ENCODE measurements around the gene ROCK2.
"Not testable (repeated sequence)": the region's sequence is repeated elsewhere in the genome, so short reads cannot be mapped to it uniquely, and the experiment has no call there.

ROCK2 gene

GRCh38 chr2:11270891-11271290, 73.5 kb downstream of the ROCK2 start:
- H3K27ac Mint-ChIP-seq = no peak overlapping the region
- peaks cover 30% of the 10 kb centered on the region for H3K36me3 Mint-ChIP-seq
- ATAC-seq (ENCODE audit: low read depth) (no peak), DNase-seq (ENCODE audit: low spot score in 2 of 2) (no peak)
- no peak overlapping the region for H3K4me3 Mint-ChIP-seq
- no peaks in the 10 kb centered on the region for H3K27me3 Mint-ChIP-seq
- peaks cover 4% of the 10 kb centered on the region for H3K9me3 Mint-ChIP-seq
- H3K4me1 Mint-ChIP-seq = peaks cover 9% of the 10 kb centered on the region

GRCh38 chr2:11267931-11268330, 76.5 kb downstream of the ROCK2 start:
- H3K4me3 Mint-ChIP-seq = no peak overlapping the region
- peaks cover 9% of the 10 kb centered on the region for H3K4me1 Mint-ChIP-seq
- H3K36me3 Mint-ChIP-seq = peaks cover 41% of the 10 kb centered on the region
- ATAC-seq (ENCODE audit: low read depth) (no peak), DNase-seq (ENCODE audit: low spot score in 2 of 2) (no peak)
- no peaks in the 10 kb centered on the region for H3K27me3 Mint-ChIP-seq
- H3K27ac Mint-ChIP-seq = no peak overlapping the region
- peaks cover 4% of the 10 kb centered on the region for H3K9me3 Mint-ChIP-seq

DNA sequence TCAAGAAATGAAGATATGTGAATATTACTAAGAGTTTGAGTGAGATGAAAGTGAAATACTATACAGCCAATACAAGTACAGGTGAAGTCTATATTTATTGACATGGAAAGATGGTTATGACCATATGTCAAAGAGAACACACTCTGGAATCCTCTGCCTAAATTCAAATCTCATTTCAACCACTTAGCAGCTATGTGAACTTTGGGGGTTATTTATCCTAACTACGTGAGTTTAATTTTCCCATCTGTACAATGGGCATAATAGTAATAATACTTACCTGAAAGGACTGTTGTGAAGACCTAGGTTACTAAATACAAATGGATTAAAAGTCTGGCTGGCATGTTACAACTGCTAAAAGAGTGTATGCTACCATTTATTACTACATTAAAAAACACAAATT, 79.6 kb downstream of the ROCK2 start:
- H3K27me3 Mint-ChIP-seq = no peaks in the 10 kb centered on the region
- peaks cover 9% of the 10 kb centered on the region for H3K4me1 Mint-ChIP-seq
- DNase-seq (ENCODE audit: low spot score in 2 of 2) (no peak), ATAC-seq (ENCODE audit: low read depth) (no peak)
- no peak overlapping the region for H3K4me3 Mint-ChIP-seq
- peaks cover 1% of the 10 kb centered on the region for H3K9me3 Mint-ChIP-seq
- peaks cover 31% of the 10 kb centered on the region for H3K36me3 Mint-ChIP-seq
- no peak overlapping the region for H3K27ac Mint-ChIP-seq

- ATAC-seq (ENCODE audit: low read depth) (no peak), DNase-seq (ENCODE audit: low spot score in 2 of 2) (no peak)
- Mint-ChIP-seq H3K9me3 (peaks cover 1% of the 10 kb centered on the region), H3K4me1 (peaks cover 9% of the 10 kb centered on the region), H3K27me3 (no peaks in the 10 kb centered on the region), H3K27ac (no peak overlapping the region), H3K36me3 (peaks cover 26% of the 10 kb centered on the region), H3K4me3 (no peak overlapping the region)
These were observed 80.4 kb downstream of the ROCK2 start for GRCh38 chr2:11264007-11264406.

- H3K9me3 Mint-ChIP-seq = no peaks in the 10 kb centered on the region
- H3K27me3 Mint-ChIP-seq = no peaks in the 10 kb centered on the region
- ATAC-seq (ENCODE audit: low read depth) (no peak), DNase-seq (ENCODE audit: low spot score in 2 of 2) (no peak)
- H3K27ac Mint-ChIP-seq = no peak overlapping the region
- no peak overlapping the region for H3K4me3 Mint-ChIP-seq
- peaks cover 14% of the 10 kb centered on the region for H3K4me1 Mint-ChIP-seq
- peaks cover 19% of the 10 kb centered on the region for H3K36me3 Mint-ChIP-seq
These were observed 81.3 kb downstream of the ROCK2 start for GRCh38 chr2:11263177-11263576.

DNA sequence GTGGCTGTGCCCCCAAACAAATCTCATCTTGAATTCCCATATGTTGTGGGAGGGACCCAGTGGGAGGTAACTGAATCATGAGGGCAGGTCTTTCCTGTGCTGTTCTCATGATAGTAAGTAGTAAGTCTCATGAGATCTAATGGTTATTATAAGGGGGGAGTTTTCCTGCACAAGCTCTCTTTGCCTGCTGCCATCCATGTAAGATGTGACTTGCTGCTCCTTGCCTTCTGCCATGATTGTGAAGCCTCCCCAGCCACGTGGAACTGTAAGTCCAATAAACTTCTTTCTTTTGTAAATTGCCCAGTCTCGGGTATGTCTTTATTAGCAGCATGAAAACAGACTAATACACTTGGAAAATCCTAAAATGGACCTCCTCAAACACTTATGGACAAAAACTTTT, 82.0 kb downstream of the ROCK2 start:
- H3K4me3 Mint-ChIP-seq; H3K27ac Mint-ChIP-seq; H3K9me3 Mint-ChIP-seq; ATAC-seq (ENCODE audit: low read depth); DNase-seq (ENCODE audit: low spot score in 2 of 2); H3K27me3 Mint-ChIP-seq: not testable (repeated sequence)
- Mint-ChIP-seq H3K36me3 (peaks cover 20% of the 10 kb centered on the region), H3K4me1 (peaks cover 14% of the 10 kb centered on the region)

- H3K4me3 Mint-ChIP-seq; H3K9me3 Mint-ChIP-seq; ATAC-seq (ENCODE audit: low read depth); H3K27me3 Mint-ChIP-seq; H3K27ac Mint-ChIP-seq; DNase-seq (ENCODE audit: low spot score in 2 of 2): not testable (repeated sequence)
- Mint-ChIP-seq H3K36me3 (peaks cover 21% of the 10 kb centered on the region), H3K4me1 (peaks cover 14% of the 10 kb centered on the region)
These were observed 82.9 kb downstream of the ROCK2 start for GRCh38 chr2:11261564-11261963.

- Mint-ChIP-seq H3K4me3 (no peak overlapping the region), H3K4me1 (peaks cover 12% of the 10 kb centered on the region), H3K27ac (no peak overlapping the region), H3K27me3 (no peaks in the 10 kb centered on the region), H3K36me3 (peaks cover 23% of the 10 kb centered on the region), H3K9me3 (no peaks in the 10 kb centered on the region)
- ATAC-seq (ENCODE audit: low read depth) (no peak), DNase-seq (ENCODE audit: low spot score in 2 of 2) (no peak)
These were observed 83.5 kb downstream of the ROCK2 start for GRCh38 chr2:11260979-11261378.

- no peak for ATAC-seq (ENCODE audit: low read depth)
- peaks cover 5% of the 10 kb centered on the region for H3K4me1 Mint-ChIP-seq
These were observed 86.5 kb downstream of the ROCK2 start for GRCh38 chr2:11257964-11258363.

GRCh38 chr2:11257078-11257477, 87.4 kb downstream of the ROCK2 start:
- ATAC-seq (ENCODE audit: low read depth) = no peak

More at GRCh38 chr2:11257964-11258363, 86.5 kb downstream of the ROCK2 start:
- Mint-ChIP-seq H3K36me3 (peaks cover 14% of the 10 kb centered on the region), H3K9me3 (no peaks in the 10 kb centered on the region), H3K27me3 (no peaks in the 10 kb centered on the region), H3K4me3 (no peak overlapping the region), H3K27ac (no peak overlapping the region)
- DNase-seq (ENCODE audit: low spot score in 2 of 2) = no peak

GRCh38 chr2:11256166-11256565, 88.3 kb downstream of the ROCK2 start:
- Mint-ChIP-seq H3K27ac (no peak overlapping the region), H3K4me3 (no peak overlapping the region), H3K36me3 (peaks cover 14% of the 10 kb centered on the region), H3K9me3 (no peaks in the 10 kb centered on the region), H3K4me1 (peaks cover 8% of the 10 kb centered on the region), H3K27me3 (no peaks in the 10 kb centered on the region)
- ATAC-seq (ENCODE audit: low read depth) (no peak), DNase-seq (ENCODE audit: low spot score in 2 of 2) (no peak)

More at GRCh38 chr2:11257078-11257477, 87.4 kb downstream of the ROCK2 start:
- Mint-ChIP-seq H3K4me1 (peaks cover 5% of the 10 kb centered on the region), H3K36me3 (peaks cover 15% of the 10 kb centered on the region), H3K4me3 (no peak overlapping the region), H3K27me3 (no peaks in the 10 kb centered on the region), H3K9me3 (no peaks in the 10 kb centered on the region), H3K27ac (no peak overlapping the region)
- no peak for DNase-seq (ENCODE audit: low spot score in 2 of 2)

DNA sequence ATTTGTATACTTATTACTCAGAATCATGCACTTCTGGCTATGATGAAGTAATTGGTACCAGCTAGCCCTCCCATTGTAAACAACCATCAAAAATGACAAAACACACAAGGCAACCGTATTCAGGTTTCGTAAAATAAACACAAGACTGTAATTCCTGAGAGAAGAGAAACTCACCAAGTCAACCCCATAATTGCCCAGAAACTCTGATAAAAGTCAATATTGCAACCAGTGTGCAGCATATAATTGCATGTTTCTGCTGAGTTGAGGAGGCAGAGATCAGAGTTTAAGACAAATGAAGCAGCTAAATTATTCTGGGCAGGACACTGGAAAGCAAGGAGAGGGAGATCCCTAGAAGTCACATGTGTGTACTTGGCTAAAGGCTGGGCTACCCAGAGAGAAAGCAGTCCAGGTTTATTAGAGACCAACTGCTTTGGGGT, 90.3 kb downstream of the ROCK2 start:
- H3K27me3 Mint-ChIP-seq = no peaks in the 10 kb centered on the region
- H3K36me3 Mint-ChIP-seq = peaks cover 14% of the 10 kb centered on the region
- no peak overlapping the region for H3K27ac Mint-ChIP-seq
- DNase-seq (ENCODE audit: low spot score in 2 of 2) (no peak), ATAC-seq (ENCODE audit: low read depth) (no peak)
- H3K9me3 Mint-ChIP-seq = no peaks in the 10 kb centered on the region
- H3K4me1 Mint-ChIP-seq = peaks cover 13% of the 10 kb centered on the region
- no peak overlapping the region for H3K4me3 Mint-ChIP-seq

- not testable (repeated sequence) for H3K27ac Mint-ChIP-seq; DNase-seq (ENCODE audit: low spot score in 2 of 2); H3K27me3 Mint-ChIP-seq; H3K4me3 Mint-ChIP-seq; H3K4me1 Mint-ChIP-seq; ATAC-seq (ENCODE audit: low read depth); H3K9me3 Mint-ChIP-seq
- H3K36me3 Mint-ChIP-seq = peaks cover 16% of the 10 kb centered on the region
These were observed 92.0 kb downstream of the ROCK2 start for GRCh38 chr2:11252458-11252857.

DNA sequence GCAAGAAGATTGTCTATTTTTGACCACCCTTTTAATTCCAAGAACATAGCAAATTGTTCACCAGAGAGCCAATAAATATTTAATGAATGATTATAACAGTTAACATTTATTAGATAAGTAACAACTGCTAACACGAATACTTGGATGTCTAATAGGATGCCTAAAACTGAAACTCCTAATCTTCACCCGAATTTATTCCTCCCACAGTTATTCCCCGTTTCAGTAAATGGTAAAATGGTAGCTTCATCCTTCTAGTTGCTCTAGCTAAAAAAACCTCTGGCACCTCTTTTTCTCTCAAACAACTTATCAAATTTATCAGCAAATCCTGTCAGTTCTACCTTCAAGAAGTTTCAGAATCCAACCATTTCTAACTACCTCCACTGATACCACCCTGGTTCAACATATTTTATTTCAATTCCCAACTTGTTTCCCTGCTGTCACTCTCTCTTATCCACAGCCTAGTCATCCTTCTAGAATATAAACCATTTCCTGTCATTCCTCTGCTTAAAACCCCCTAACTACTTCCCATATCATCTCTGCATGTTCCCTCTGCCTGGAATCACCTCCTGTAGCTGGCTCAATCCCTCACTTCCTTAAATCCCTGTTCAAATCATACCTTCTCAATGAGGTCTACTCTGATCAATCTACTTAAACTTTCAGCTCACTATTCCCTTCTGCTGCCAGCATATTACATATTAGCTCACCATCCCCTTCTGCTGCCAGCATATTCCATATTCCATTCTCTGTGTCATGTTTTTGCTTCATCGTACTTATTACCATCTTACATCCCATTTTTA, 93.8 kb downstream of the ROCK2 start:
- no peaks in the 10 kb centered on the region for H3K27me3 Mint-ChIP-seq
- H3K36me3 Mint-ChIP-seq = peaks cover 13% of the 10 kb centered on the region
- H3K27ac Mint-ChIP-seq = no peak overlapping the region
- H3K4me1 Mint-ChIP-seq = peaks cover 12% of the 10 kb centered on the region
- no peaks in the 10 kb centered on the region for H3K9me3 Mint-ChIP-seq
- no peak overlapping the region for H3K4me3 Mint-ChIP-seq
- DNase-seq (ENCODE audit: low spot score in 2 of 2) (no peak), ATAC-seq (ENCODE audit: low read depth) (no peak)

DNA sequence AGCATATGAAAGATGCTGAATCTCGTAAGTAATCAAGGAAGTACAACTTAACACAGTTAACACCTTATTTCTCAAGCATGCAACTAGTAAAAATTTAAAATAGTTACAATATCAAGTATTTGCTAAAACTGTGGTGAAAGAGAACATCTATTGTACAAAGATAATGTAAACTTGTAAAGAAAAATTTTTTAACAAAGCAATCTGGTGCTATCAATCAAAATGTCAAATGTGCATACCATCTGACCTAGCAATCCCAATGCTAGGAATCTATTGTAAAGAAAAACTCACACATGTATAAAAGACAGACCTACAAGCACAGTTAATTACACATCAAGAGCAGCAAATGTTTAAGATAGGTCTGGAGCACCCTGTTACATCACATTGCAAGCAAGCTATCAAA, 99.1 kb downstream of the ROCK2 start:
- ATAC-seq (ENCODE audit: low read depth) (no peak), DNase-seq (ENCODE audit: low spot score in 2 of 2) (no peak)
- H3K27ac Mint-ChIP-seq = no peak overlapping the region
- no peaks in the 10 kb centered on the region for H3K9me3 Mint-ChIP-seq
- no peaks in the 10 kb centered on the region for H3K27me3 Mint-ChIP-seq
- H3K4me3 Mint-ChIP-seq = no peak overlapping the region
- peaks cover 15% of the 10 kb centered on the region for H3K36me3 Mint-ChIP-seq
- H3K4me1 Mint-ChIP-seq = peaks cover 8% of the 10 kb centered on the region
